ENCODE measurements around the gene ARMC5. TPM values are rescaled to one million over a fixed set of nuclear protein-coding genes. Genes with fewer than 3 reads are reported as not detected.

The ARMC5 gene
- total and polyA plus RNA-seq, 10 of the 15 experiments (the other 5 are each of a cell fraction or from before 2014, with no cell fraction given) = 0.06 to 13.2 (median 5.6) TPM

DNA sequence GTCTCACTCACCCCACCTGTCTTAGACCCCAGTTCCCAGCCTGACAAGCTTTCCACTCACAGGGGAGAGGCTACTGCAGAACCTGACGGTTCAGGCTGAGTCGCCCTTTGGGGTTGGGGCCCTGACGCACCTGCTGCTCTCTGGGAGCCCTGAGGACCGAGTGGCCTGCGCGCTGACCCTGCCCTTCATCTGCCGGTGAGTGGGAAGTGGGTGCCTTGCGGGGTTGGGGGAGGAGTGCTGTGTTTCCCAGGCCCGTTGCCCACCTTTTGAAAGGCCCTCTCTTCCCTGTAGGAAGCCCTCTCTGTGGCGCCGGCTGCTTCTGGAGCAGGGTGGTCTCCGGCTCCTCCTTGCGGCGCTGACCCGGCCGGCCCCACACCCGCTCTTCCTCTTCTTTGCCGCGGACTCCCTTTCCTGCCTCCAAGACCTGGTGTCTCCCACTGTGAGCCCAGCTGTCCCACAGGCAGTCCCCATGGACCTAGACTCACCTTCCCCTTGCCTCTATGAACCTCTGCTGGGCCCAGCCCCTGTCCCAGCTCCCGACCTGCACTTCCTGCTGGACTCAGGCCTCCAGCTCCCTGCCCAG is 6.6 kb downstream of the ARMC5 start (continued):
- TF ChIP-seq, protein P1, sequence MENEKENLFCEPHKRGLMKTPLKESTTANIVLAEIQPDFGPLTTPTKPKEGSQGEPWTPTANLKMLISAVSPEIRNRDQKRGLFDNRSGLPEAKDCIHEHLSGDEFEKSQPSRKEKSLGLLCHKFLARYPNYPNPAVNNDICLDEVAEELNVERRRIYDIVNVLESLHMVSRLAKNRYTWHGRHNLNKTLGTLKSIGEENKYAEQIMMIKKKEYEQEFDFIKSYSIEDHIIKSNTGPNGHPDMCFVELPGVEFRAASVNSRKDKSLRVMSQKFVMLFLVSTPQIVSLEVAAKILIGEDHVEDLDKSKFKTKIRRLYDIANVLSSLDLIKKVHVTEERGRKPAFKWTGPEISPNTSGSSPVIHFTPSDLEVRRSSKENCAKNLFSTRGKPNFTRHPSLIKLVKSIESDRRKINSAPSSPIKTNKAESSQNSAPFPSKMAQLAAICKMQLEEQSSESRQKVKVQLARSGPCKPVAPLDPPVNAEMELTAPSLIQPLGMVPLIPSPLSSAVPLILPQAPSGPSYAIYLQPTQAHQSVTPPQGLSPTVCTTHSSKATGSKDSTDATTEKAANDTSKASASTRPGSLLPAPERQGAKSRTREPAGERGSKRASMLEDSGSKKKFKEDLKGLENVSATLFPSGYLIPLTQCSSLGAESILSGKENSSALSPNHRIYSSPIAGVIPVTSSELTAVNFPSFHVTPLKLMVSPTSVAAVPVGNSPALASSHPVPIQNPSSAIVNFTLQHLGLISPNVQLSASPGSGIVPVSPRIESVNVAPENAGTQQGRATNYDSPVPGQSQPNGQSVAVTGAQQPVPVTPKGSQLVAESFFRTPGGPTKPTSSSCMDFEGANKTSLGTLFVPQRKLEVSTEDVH (IDR thresholded peaks at IDR 0.05; ENCODE audit: low read depth, partially characterized antibody) = no peak
- TF ChIP-seq ZBTB11 (CRISPR knock-in tag; IDR thresholded peaks at IDR 0.05) (no peak), ZNF622 (IDR thresholded peaks at IDR 0.05) (no peak)

- in situ Hi-C loops (cut with MboI) = no loop called here
- Histone ChIP-seq H3K9me3 (replicated peaks; ENCODE audit: control insufficient read depth, insufficient read depth, low read length) (no peaks in the 10 kb centered on the region), H4K20me1 (ENCODE audit: control insufficient read depth, insufficient read depth) (no peaks in the 10 kb centered on the region), H3K4me1 (ENCODE audit: control insufficient read depth, insufficient read depth, low read length) (0 out of 2 replicates have a peak, but pooled peaks cover 4% of the 10 kb centered on the region), H3K36me3 (ENCODE audit: control insufficient read depth in 2 of 2, insufficient read depth in 2 of 2, low read length in 1 of 2) (peaks cover 0 to 20% of the 10 kb centered on the region in 2 experiments; a peak in 3 of 4 replicates), H3K4me2 (ENCODE audit: control insufficient read depth, insufficient read depth) (no peak overlapping the region), H3K27me3 (replicated peaks in 1 of 2; ENCODE audit: control insufficient read depth in 2 of 2, insufficient read depth in 2 of 2, low read length in 1 of 2) (no peaks in the 10 kb centered on the region), H3K4me3 (no peak overlapping the region), H3K79me2 (ENCODE audit: control insufficient read depth, insufficient read depth, low read length) (no peaks in the 10 kb centered on the region), H2AFZ (ENCODE audit: control insufficient read depth, low read depth, low read length) (no peak overlapping the region), H3K9ac (ENCODE audit: control insufficient read depth, insufficient read depth, low read length) (no peak overlapping the region), H3K27ac (ENCODE audit: control insufficient read depth, insufficient read depth) (no peak overlapping the region)
- BruUV-seq (replicated peaks) = no TSS peak
- ATAC-seq = no peak
- 75% methylated on average over 15 of the region's 18 CpGs for WGBS (ENCODE audit: insufficient coverage, insufficient replicate concordance, low lambda C conversion rate, missing lambda C conversion rate)
- RAD21 ChIA-PET (ENCODE audit: unreplicated experiment) = interaction anchor here (0.6 kb wide), 1 partner anchor 366 kb away, joined by 3 read pairs; no protein-coding TSS in a partner anchor
- SMC1A ChIA-PET (ENCODE audit: uncharacterized antibody, unreplicated experiment) = no interaction called here
- POLR2A ChIA-PET = no interaction called here
- CTCF ChIA-PET = no interaction called here
- intact Hi-C loops (cut with micrococcal nuclease; ENCODE audit: unreplicated experiment) = no loop called here
- no peak for DNase-seq (ENCODE audit: low read depth, low spot score)
- no peak for FAIRE-seq
- TF ChIP-seq ASH2L (IDR thresholded peaks at IDR 0.05; ENCODE audit: borderline replicate concordance, low read depth) = no peak
- TF ChIP-seq, protein P2, sequence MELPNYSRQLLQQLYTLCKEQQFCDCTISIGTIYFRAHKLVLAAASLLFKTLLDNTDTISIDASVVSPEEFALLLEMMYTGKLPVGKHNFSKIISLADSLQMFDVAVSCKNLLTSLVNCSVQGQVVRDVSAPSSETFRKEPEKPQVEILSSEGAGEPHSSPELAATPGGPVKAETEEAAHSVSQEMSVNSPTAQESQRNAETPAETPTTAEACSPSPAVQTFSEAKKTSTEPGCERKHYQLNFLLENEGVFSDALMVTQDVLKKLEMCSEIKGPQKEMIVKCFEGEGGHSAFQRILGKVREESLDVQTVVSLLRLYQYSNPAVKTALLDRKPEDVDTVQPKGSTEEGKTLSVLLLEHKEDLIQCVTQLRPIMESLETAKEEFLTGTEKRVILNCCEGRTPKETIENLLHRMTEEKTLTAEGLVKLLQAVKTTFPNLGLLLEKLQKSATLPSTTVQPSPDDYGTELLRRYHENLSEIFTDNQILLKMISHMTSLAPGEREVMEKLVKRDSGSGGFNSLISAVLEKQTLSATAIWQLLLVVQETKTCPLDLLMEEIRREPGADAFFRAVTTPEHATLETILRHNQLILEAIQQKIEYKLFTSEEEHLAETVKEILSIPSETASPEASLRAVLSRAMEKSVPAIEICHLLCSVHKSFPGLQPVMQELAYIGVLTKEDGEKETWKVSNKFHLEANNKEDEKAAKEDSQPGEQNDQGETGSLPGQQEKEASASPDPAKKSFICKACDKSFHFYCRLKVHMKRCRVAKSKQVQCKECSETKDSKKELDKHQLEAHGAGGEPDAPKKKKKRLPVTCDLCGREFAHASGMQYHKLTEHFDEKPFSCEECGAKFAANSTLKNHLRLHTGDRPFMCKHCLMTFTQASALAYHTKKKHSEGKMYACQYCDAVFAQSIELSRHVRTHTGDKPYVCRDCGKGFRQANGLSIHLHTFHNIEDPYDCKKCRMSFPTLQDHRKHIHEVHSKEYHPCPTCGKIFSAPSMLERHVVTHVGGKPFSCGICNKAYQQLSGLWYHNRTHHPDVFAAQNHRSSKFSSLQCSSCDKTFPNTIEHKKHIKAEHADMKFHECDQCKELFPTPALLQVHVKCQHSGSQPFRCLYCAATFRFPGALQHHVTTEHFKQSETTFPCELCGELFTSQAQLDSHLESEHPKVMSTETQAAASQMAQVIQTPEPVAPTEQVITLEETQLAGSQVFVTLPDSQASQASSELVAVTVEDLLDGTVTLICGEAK (IDR thresholded peaks at IDR 0.05; ENCODE audit: borderline replicate concordance) = no peak
- TF ChIP-seq E2F4 (IDR thresholded peaks at IDR 0.05; ENCODE audit: low read depth, low read length) = no peak
- TF ChIP-seq MAX (IDR thresholded peaks at IDR 0.05; ENCODE audit: low read depth, low read length) = no peak
- TF ChIP-seq BMI1 (IDR thresholded peaks at IDR 0.05; ENCODE audit: borderline replicate concordance) = no peak
- TF ChIP-seq KAT2A (conservative IDR thresholded peaks at IDR 0.05; ENCODE audit: control insufficient read depth, low read depth, low read length) = no peak
Observed at GRCh38 chr16:31466381-31466841, 7.1 kb downstream of the ARMC5 start.

All from GM12878 (cell line).